Stimulated activated CD8-positive, alpha-beta memory T cell treated with anti-CD3 and anti-CD28 coated beads, Interleukin-15, amount 100 ng/mL, for 48 hours (primary cell): ENCODE data around the gene SPEF2.
A peak's percentile ranks its signal among the peaks of the same experiment; 100 is the strongest.

Source experiments
- DNase-seq, 2 donors: peaks; one replicate each; pipeline ENCODE4 v3.0.0-alpha.2; 2020; ENCODE audit warnings: low read depth in 2 of 2

SPEF2 gene

DNA sequence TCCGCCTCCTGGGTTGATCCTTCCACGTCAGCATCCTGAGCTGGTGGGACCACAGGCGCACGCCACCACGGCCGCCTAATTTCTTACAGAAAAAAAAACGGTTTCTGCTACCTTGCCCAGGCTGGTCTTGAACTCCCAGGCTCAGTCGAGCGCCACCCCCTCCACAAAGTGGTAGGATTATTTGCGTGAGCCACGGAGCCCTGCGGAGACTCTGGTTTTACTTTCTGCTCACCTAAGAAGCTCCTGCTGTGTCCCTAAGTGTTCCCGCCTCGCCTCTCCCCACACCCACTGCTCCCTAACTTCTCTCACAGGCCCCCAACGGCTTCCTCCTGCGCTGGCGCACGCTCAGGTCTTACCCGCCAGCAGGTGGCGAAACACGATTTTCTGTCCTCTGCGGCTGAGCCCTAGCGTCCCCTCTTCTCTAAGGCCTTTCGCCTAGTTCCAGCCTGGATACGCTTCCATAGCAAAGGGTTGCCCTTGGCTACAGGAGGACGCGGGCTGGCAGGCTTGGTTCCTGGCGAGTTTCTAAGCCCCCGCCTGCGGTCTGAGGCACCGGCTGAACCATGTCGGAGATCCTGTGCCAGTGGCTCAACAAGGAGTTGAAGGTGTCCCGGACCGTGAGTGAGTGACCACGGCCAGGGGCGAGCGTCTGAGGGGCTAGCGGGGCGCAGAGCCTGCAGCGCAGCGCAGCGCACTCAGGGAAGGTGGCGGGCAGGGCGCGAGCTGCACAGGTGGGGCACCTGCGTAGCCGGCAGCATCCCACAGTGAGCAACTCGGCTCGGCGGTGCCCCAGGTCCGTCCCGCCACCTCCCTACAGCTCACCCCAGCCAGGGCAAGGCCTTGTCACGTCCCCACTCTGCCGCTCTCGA is at the start of gene SPEF2:
Gene SPEF2, plus strand, starts transcription at position 429 of the 869 bp plus-strand sequence. Its CDS starts 135 bp downstream, at position 564.
- DNase-seq: peak; percentile 75

DNA sequence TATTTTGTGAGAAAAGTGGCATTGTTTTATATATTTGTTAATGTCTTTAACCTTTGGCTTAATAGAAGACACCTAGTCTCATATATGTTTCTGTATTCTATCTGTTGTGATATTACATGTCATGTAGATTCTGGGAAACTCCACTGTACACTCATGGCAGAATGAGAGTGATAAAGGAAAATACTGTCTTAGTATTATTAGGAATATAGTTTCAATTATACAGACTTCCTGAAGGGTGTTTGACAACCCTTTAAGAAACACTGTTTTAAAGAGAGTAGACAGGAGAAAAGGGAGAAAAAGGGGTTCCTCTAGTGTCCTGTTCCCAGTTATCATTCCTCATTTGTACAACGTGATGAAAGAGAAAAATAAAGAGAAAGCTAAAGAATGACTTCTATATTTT is 42.1 kb upstream of the SPEF2 start:
- no peak for DNase-seq

DNA sequence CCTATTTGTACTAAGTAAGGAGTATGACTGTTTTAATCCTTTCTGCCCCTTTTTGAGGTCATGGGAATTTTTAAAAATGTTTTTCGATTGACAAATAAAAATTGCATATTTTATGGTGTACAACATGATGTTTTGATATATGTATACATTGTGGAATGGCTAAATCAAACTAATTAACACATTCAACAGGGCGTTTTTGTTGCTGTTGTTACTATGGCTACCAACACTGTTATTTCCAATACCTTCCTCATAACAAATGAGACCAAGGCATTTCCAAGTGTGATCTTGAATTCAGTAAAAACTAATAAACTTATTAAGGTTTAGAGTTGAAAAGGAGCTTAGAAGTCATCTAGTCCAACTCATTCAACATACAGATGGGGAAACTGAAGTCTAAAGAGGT is 30.2 kb upstream of the SPEF2 start:
- no peak for DNase-seq

DNA sequence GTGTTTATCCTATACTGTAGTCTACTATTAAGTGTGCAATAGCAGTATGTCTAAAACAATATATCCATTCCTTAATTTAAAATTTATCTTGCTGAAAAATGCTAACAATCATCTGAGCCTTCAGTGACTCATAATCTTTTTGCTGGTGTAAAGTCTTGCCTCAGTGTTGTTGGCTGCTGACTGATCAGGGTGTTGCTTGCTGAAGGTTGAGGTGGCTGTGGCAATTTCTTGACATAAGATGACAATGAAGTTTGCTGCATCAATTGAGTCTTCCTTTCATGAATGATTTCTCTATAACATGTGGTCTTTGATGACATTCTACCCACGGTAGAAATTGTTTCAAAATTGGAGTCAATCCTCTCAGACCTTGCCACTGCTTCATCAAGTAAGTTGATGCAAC is 24.3 kb upstream of the SPEF2 start:
- DNase-seq: no peak

GRCh38 chr5:35598707-35599370 is 18.8 kb upstream of the SPEF2 start:
- DNase-seq: no peak

- DNase-seq: no peak
Measured at GRCh38 chr5:35600591-35600990, 17.1 kb upstream of the SPEF2 start.

DNA sequence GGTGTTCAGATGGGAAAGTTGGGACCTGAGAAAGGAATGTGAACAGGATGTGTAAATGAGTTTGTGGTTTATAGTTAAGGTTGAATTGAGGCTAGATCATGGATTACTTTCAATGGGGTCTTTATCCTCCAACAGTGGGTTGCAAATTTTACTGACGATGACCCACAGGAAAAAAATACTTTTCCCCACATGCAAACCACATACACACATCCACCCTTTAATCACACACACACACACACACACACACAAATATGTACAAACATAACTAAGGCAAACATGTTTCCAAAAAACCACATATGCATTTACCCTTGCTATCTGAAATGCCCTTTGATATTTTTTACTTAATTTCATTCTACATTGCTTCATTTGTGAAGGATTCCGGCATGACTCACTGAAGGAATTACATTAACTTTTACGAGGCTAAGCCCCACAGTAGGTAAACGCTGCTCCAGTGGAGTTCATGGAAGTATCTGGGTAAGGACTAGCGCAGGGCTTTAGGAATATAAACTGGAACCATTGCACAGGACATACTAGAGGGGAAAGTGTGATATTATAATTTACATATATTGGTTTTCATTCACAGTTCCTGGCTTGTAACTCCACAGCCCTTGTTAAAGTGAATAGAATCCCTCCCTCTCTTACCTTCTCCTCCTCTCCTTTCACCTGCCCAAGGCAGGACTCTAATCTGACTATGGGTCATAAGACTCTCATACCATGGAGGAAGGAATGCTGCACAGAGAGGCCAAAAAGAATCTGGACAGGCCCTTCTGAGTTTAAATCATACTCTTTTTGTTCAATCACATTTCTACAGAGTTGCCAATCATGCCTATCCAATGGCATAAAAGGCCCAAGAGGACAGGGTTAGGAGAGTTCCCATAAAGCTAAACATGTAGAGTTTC is 8.5 kb upstream of the SPEF2 start:
- no peak for DNase-seq

- no peak for DNase-seq
Measured at GRCh38 chr5:35617060-35617434, 616 bp upstream of the SPEF2 start.

DNA sequence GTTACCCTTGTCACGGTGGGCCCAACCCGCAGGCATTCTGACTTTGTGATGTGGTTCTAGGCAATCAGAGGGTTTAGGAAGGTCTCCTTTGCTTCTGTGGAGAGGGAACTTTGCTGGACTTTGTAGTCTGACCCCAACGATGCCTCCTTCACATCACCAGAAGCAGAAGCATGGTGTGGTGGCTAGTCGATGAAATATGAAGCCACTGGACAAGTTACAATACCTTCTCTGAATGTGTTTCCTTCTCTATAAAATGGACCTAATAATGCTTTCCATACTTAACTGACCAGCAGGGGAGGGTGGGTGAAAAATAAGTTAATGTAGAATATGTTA is 607 bp downstream of the SPEF2 start:
- no peak for DNase-seq

DNA sequence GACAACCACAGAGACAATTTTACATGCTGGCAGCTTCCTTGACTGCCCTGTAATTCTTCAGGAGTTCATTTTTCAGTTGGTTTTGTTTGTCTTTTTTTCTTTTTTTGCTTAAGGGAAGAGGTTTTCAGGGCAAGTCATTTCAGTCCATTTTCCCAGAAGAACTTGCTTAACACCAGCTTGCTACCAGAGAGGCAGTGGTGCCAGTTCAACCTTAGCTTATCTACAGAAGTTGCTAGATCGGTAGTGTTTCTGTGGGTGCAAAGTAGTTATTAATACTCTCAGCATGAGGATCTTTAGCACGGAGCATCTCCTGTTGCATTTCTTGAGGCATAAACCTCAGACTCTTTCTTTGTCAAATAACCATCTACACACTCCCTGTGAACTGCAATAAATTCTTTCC is 1.1 kb downstream of the SPEF2 start:
- DNase-seq: no peak

DNA sequence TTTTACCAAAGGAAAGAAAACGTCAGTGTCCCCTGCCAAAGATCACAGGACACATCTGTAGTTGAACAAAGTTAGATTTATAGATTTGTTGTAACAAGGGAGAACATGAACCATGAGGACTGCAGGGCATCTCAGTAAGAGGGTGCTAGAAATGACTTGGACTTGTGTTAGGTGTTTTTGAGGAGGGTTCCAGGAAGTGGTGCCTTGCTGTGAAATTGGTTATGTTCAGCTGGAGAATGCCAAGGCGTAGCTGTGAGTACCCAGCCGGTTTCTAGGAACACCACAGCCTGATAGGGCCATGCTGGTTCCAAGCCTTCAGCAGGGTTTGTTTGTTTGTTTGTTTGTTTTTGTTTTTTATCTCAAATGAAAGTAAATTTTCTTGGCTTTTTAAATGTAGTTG is 5.3 kb downstream of the SPEF2 start:
- DNase-seq: no peak

- DNase-seq: no peak
Measured at GRCh38 chr5:35623991-35624390, 6.3 kb downstream of the SPEF2 start.

DNA sequence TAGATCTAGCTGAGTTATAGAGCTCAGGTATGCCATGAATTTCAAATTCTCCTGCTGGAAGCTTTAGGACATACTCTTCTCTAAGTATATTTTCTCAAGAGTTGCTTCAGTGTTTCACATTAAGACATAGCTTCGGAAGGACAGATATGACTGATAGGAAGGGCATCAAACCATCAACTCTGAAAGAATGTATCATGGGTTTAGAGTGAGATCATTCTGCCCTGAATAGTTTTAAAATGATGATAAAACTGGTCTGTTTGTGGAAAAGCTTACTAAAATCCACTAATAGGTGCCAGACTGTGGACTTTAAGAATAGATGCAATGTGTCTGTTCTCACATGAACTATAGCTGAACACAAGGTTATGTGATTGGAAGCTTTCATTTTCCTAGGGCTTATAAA is 8.4 kb downstream of the SPEF2 start:
- no peak for DNase-seq

- no peak for DNase-seq
Measured at GRCh38 chr5:35626553-35626952, 8.9 kb downstream of the SPEF2 start.

GRCh38 chr5:35634326-35634725 is 16.7 kb downstream of the SPEF2 start:
- no peak for DNase-seq

- DNase-seq: no peak
Measured at GRCh38 chr5:35640623-35641022, 23.0 kb downstream of the SPEF2 start.

- no peak for DNase-seq
Measured at GRCh38 chr5:35644543-35644942, 26.9 kb downstream of the SPEF2 start.

DNA sequence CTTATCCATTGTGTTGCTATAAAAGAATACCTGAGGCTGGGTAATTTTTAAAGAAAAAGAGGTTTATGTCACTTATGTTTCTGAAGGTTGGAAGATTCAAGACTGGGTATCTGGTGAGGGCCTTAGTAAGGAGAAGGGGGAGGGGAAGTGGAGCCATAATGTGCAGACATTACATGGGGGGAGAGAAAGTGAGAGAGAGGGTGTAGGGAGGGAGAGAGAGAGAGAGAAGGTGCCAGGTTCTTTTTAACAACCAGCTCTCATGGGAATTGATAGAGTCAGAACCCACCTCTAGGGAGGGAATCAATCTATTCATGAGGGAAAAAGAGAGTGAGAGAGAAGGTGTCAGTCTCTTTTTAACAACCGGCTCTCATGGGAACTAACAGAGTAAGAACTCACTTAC is 29.5 kb downstream of the SPEF2 start:
- DNase-seq: no peak

- no peak for DNase-seq
Measured at GRCh38 chr5:35647712-35648111, 30.0 kb downstream of the SPEF2 start.

DNA sequence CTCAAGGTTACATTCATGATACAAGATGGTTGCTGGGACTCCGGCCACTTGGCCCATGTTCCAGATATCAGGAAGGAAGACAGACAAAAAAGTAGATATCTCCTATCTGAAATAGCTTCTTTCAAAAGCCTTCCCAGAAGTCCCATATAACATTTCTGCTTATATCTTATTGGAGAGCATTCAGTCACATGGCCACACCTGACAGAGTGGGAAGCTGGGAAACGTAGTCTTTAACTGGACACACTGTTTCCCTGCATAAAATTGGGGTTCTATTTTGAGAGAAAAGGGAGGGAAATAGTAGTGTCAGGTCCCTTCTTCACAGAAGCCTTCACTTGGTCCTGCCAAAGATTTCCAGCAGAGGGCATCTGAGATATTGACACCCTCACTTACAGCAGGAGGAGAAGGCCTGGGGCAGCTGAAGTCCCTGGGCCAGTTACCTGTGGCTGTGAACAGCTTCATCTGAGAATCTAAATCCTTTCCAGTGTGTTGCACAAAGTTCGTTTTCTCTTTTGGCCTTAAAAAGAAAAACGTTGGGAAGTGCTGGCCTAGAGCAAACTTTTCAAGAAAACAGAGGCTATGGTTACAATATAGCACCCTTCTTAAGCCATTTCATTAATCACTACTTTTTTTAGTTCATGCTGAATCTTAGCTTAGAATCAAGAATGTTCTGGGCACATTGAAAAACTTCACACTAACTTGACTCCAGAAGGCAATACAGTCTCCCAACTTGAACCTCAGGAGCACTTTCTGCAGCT is 33.5 kb downstream of the SPEF2 start:
- DNase-seq: peak in 1 of 2 donors; percentile 25

- DNase-seq: no peak
Measured at GRCh38 chr5:35656721-35657120, 39.1 kb downstream of the SPEF2 start.

- no peak for DNase-seq
Measured at GRCh38 chr5:35657877-35658276, 40.2 kb downstream of the SPEF2 start.
